Measurements from ENCODE around the gene ELL.

ELL gene

DNA sequence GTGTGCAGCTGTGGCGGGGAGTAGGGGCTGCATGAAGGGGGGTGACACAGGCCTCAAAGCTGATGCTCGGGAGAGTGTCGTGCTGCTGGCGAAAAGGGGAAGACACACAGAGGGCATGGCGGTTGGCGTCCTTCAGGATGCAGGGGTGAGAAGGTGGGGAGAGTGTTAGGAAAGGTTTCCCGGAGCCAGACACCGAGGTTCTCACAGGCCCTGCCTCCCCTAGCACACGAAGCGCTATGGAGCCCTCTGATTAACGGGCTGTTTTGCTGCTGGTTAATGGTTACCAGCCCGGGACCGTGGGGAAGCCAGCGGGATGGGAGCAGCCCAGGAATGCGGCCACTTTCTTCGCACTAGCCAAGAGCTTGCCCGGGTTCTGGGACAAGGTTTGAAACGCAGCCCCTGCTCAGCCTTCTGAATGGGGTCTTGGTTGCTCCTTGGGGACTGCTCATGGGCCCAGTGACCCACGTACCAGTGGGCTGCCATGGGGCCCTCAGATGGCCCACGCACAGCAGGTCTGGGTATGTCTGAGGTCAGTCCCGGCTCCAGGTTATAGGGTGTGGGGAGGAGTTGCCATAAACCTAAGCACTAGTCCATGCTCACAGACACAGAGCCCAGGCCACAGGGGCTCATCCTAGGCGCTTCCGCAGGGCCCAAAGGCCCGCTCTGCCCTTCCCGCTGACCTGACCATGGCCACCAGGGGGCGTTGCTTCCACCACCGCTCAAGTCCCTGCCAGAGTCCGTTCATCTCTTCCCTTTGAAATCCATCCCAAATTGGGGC, 52.6 kb downstream of the ELL start:
- peak; percentile 73 for DNase-seq (ENCODE audit: low spot score)

DNA sequence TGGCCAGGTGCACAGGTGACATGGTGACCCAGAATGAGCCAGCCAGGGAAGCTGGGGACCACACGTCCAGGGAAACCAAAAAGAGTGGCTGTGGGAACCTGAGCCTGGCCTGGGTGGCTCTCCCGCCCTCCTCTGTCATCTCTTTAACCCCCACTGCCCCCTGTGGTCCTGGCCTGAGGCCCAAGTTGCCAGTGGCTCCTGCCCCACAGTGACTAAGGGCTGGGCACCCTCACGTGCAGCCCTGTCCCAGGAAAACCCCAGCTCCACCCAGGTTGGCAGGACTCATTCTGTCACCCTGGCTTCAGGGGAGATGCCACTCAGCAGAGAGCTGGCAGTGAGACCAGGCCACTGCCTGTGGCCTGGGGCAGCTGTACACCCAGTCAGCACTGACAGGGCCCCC, 53.4 kb downstream of the ELL start:
- no peak for DNase-seq (ENCODE audit: low spot score)

DNA sequence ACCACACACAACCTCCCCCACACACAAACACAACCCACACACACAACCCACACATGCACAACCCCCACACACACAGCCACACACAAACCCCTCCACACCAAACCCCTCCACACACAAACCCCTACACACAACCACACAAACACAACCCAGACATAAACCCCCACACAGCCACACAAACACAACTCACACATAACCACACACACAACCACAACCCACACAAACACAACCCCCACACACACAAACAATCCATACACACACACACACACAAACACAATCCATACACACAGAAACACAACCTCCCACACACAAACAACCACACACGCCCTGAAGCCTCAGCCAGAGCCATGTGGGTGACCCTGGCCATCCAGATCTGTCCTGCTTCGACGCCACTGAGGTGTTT, 53.9 kb downstream of the ELL start:
- DNase-seq (ENCODE audit: low spot score): no peak

DNA sequence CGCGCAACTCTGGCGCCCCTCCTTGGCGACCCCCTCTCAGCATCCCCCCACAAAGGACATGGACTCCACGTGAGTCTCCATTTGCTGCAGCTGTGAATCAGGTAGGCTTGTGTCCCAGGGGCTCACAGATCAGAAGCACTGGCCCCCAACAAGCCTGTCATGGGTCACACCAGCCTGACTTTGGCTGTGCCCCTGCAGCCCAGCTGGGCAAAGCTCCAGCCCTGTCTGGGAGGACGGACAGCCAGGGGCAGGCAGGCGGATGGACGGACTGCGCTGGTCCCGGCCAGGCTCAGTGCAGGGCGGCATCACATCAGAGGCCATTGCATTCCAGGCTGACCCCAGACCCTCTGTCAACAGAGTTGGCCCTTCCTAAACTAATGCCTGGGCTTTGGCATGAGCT, 55.5 kb downstream of the ELL start:
- DNase-seq (ENCODE audit: low spot score): no peak

DNA sequence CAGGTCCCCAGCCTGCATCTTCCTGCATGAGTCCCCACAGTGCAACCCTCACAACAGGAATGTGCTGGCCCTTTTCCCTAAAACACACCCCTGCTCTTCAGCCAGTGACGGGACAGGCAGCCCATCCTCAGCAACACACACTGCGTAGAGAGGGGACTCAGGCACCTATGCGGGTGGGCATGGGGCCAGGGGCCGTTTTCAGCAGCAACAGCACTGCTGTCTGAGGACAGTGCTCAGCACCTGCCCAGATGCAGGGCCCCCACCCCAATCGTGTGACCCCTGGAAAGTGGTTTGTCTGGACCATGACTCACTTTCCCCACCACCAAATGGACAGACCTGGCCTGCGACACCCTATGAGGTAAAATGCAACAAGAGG, 55.9 kb downstream of the ELL start:
- DNase-seq (ENCODE audit: low spot score): no peak

DNA sequence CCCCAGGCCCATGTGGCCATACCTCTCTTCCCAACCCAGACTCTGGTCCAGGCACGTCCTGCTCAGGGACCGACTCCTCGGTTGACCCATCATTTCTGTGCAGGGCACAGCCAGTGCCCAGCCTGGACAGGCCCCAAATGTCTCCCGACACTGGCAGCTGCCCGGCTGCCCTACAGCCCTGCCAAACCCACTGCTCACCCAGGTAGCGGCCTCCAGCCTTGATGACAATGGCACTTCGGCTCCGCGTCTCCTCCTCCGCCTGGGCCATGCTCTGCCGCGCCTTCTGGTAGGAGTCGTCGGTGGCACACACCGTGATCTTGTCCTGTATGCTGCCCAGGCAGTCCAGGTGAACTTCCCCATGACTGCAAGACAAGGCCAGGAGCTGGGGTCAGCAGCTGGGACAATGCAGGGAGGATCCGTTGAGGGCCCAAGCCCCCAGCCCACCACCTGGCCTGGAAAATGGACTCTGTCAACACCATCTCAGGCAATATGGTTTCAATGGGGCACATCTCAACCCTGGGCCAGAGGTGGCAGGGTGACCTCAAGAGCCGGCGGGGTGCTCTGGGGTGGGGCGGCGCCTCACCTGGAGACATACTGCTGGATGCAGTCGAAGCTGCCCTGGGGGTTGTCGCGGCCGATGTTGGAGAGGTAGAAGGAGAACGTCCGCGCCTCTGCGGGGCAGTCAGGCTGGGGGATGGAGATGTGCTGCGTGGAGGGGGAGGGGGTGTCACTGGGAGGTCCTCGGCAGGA, 56.5 kb downstream of the ELL start:
- DNase-seq (ENCODE audit: low spot score): no peak

DNA sequence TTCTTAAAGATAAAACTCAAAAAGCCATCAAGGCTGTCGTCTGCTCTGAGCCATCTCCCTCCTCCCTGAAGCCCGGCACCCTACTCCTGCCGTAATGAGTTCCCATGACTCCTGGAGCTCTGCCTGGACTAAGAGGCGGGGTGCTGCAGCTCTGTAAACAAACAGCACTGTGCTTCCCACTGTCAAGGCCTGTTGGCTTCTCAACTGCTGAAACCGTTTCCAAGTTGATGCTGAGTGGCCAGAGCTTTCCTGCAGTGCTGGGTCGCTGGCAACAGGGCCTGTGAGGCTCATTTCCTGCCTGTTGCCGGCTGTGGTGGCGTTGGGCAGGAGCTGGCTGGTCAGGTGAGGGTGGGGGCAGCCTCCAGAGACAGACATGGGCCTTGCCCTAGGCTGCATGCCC, 57.2 kb downstream of the ELL start:
- DNase-seq (ENCODE audit: low spot score): no peak

DNA sequence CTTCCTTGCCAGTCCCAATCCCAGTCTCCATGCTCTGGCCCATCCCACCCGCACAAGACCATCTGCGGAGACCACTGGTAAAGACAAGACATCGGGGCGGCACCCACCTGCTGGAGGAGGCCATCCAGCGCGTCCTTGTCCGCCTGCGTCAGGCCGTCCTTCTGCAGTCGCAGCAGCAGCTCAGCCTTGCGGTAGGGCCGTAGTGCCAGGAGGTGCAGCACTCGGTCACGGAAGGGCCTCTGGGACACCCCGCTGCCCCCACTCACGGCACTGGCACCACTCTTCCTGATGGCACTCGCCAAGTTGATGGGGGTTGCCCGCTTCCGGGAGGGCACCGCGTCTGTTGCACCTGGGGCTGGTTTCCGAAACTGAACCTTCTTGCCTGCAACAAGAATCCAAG, 60.4 kb downstream of the ELL start:
- no peak for DNase-seq (ENCODE audit: low spot score)

DNA sequence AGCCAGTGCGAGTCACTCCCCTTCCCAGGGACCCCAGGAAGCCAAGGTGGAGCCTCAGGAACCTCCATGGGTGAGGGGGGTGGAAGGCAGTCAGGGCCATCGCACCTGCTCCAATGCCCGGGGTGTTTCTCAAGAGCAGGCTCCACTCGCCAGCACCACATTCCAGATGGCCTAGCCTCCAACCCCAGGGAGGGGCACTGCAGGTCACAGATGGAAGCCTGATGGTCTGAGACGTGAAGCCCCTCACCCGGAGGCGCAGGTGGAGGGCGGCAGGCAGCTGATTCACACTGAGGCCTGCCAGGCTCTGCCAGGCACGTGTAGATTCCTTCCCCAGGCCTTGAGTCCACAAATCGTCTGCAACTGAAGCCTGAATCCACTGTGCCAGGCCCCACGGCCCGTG, 61.0 kb downstream of the ELL start:
- DNase-seq (ENCODE audit: low spot score): no peak

DNA sequence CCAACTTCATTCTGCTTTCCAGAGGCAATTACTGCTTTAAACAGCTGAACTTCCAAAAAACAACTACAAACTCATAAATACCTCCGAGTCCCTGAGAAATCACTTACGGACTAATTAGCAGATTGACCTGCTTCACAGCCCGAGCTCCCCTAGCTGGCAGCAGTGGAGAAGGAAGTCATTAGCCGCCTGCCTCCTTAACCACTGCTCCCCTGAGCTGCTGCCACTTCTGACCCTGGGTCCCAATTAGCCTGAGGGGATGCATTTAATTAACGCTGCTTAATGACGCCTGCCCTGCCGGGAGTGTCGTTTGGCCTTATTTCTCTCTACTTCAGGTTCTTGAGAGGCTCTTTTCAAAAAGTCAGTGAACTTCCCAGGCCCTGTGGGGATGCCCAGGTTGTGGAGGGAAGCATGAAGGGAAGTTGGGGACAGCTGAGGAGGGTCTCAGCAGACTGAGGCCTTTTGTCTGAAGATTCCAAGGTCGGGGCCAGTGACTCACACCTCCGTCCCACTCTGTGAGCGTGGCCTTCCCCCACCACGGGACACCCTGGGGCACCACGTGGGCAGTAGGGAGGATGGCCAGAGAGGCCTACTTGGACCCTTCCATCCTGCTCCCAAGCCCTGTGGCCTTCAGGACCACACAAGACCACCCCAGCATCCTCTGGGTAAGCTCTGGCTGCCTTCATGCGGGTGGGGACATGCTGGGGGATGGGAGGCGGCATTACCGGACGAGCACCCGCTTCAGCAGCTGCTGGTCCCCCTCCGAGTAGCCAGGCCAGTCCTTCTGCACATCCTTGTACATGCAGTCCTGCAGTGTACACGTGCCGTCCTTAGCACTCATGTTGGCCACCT, 64.2 kb downstream of the ELL start:
- no peak for DNase-seq (ENCODE audit: low spot score)

DNA sequence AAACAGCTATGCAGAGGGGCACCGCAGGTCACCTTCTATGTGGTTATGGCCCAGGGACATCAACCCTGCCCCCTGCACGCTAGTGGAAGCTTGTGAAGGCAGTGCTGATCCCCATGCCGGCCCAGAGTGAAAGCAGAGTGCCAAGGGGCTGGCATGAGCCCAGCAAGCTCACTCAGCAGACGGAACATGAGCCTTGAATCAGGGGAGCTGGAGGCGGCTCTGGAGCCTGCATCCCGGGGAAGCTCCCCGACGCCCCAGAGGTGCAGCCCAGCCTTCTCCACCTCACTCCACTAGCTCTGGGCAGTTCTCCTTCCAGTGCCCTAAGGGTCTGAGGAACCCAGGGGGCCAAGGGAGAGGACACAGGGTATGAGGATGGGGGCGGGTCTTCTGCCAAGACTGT, 64.9 kb downstream of the ELL start:
- DNase-seq (ENCODE audit: low spot score): no peak

DNA sequence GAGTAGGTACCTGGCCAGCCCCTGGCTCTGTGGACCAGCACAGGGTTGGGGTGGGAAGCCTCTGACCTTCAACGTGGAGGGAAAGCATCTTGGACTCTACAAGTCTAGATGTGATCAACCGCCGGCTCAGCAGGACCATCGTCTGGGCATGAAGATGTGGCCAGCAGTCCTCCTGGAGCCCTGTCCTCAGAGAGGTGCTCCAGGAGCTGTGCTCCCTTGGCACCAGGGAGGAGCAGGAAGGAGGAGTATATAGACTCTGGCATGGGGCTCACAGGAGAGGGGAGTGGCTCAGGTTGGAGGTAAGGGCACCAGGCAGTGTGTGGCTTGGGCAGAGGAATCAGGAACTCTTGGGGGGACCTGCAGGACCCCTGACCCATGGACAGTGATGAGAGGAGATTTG, 65.6 kb downstream of the ELL start:
- DNase-seq (ENCODE audit: low spot score): no peak

DNA sequence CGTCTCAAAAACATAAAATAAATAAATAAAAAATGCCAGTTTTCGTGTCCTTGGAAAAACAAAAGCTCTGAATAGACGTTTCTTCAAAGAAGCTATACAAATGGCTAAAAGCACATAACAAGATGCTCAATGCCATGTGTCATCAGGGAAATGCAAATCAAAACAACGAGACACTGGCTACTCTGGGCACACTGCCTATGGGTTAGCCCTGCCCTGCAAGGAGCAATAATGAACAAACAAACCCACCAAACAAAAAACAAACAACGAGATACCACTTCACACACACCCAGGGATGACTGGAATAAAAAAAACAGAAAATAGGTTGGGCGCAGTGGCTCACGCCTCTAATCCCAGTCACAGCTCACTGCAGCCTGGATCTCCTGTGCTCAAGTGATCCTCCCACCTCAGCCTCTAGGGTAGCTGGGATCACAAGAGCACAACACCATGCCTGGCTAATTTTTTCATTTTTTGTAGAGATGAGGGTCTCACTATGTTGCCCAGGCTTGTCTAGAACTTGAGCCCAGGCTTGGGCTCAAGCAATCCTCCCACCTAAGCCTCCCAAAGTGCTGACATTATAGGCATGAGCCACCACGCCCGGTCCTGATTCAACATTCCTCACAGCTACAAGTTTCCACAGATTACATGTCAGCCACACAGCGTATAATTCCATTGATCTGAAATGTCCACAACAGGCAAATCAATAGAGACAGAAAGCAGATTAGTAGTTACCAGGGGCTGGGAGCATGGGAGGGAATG, 68.4 kb downstream of the ELL start:
- no peak for DNase-seq (ENCODE audit: low spot score)

DNA sequence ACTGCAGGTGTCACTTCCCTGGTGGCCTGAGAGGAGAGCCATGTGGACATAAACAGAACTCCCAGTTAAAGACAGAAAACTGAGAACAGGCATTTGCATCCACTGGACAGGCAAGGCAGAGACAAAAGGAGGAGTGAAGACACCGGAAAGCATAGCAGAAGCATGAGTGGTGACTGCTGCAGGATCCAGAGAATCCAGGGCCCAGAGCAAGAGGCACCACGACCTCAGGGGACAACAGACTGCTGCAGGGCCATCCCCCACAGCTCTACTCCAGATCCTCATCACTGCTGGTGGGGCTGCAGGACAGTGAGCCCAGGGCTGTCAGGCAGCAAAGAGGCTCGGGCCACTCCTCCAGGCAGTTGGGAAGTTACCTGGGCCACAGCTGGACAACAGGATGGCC, 69.5 kb downstream of the ELL start:
- DNase-seq (ENCODE audit: low spot score): no peak

DNA sequence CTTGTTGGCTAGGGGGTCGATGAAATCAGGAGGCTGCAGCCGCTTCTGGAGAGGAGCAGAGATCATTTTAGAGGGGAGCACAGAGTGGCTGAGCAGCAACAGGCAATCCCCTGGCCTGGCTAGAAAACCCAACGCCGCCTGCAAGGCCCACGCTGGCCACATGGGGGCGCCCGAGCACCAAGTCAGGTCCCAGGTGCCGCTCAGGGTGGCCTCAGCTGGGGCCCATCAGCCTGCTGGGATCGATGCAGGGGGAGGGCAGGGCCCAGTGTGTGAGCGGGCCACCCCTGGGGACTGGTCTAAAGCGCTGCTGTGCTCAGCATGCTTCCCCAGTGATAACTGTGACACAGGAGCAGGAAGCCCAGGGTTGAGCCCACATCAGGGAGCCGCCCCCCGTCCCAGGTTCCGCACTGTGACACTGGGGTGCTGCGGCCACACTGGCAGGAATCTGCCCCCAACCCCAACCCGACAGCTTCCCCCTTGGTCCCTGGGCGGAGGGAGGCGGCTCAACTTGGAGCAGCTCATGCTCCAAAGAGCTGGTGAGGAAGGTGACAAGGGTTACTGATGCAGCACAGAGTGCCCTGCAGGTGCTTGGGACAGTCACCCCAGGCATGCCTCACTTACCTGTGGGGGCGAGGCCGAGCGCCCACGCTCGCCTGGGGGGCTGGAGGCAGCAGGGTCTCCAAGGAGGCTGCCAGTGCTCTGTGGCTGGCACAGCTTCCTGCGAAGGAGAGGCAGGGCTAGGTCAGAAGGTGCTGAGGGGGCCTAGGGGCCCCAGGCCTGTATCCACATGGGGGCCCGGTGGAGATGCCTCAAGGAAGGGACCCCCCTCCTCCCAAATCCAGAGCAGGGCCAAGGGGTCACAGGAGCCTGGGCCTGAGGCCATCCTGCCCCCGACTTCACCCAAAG, 70.7 kb downstream of the ELL start:
- DNase-seq (ENCODE audit: low spot score): peak; percentile 94

DNA sequence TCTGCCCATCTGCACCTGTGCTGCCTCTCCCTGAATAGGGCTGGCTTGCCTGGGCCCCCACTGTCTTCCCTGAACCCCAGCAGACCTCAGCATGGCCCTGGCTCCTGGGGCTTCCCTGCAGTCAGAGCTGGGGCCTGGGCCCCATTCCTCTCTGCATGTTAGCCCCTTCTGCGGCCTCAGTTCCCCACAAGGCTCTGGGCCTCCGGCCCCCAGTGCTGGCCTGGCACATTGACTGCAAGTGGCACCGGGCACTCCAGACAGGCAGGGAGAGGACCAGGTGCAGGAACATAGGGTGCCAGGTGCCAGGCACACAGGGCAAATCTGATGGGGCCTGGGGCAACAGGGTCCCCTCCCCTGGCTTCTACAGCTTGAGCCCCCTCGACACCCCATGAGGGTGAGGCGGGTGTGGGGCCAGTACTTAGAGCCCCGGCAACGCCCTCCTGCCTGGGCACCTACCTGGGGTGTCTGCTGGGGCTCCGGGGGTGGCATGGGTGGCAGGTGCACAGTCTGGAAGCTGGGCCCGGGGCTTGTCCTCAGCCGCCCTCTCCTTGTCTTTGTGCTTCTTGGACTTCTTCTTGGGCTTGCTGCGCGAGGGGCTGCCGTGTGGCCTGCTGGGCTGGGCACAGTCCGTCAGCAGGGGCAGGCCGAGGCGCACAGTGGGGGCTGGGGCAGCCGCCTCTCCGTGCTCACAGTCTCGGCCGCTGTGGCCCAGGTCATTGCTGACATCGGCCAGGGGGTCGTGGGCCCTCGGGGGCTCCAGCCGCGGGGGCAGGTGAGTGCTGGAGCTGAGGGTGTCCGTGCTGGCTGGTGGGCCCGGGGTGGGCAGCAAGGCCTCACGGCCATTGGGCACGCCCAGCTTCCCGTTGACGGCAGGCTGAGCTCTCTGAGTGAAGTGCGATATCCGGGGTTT, 71.6 kb downstream of the ELL start:
- DNase-seq (ENCODE audit: low spot score): no peak

DNA sequence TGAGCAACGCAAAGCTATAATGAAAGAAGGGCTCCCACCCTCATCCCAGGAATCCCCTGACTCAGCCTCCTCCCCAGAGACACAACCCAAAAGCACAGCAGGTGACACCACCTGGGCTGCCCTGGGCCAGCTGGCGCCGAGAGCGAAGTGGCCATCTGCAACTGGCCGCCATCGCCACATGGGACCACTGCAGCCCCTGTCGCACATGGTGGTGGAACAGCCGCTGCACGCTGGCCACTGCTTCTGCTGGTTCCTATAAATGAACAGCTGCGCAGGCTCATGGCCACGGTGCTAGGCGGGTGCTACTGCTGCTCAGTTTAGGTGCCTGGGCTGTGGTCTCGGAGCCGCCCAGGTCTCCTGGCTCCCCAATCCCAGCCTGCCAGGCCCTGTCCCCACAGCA, 72.3 kb downstream of the ELL start:
- DNase-seq (ENCODE audit: low spot score): no peak

DNA sequence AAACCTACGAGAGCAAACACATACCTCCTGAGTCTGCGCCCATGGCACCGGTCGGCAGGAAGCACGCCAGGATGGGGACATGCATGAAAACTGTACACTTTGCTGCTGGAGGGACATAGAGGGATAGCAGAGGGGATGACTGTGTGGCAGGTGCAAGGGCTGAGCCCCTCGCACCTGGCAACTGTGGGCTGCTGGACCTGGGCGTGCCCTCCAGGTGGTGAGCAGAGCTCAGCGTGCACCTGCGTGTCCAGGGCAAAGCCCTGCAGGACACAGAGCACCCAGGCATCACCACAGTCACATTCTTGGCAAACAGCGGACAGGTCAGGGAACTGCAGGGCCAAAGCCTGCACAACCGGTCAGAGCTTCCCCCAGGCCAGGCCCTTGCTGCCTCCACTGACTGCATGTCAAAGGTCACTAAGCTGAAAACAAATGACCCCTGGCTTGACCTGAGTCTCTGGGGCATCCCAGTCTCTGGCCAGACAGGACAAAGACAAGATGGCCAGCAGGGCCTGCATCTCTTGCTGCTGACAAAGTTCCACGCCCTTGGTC, 75.0 kb downstream of the ELL start:
- no peak for DNase-seq (ENCODE audit: low spot score)

DNA sequence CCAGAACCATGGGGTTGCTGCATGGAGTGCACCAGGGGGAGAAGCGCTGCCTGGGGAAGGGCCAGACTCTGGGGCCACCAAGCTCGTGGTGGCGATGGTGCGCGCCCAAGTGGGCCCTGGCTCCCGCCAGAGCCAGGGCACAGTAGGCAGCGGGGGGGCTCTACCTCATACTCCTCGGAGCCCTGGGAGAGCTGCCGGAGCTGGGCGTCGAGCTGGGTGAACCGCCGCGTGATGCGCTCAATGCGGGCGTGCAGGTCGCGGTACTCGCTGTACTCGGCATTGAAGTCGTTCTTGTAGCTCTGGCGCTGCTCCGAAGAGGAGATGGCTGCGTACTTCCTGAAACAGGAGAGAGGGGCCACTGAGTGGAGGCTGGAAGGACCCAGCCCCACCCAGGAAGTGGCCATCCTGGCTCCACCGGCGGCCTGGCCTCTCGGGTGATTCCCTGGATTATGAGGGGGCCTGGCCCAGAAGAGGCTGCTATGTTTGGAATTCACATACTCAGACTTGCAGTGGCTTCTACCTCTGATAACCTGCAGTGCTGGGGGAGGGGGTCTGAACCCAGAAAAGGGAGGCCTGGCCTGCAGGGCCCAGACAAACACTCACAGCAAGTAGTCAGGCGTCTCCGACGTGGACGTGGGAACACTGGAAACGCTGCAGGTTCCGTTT, 75.6 kb downstream of the ELL start:
- DNase-seq (ENCODE audit: low spot score): no peak

All from HuH-7 (cell line).